ENCODE results near the gene KRT72. TPM values are rescaled to one million over a fixed set of nuclear protein-coding genes. Genes with fewer than 3 reads are reported as not detected.

KRT72 gene
- total and polyA plus RNA-seq, 4 donors = 0.14 to 0.17 (median 0.14) TPM; not detected in 1

DNA sequence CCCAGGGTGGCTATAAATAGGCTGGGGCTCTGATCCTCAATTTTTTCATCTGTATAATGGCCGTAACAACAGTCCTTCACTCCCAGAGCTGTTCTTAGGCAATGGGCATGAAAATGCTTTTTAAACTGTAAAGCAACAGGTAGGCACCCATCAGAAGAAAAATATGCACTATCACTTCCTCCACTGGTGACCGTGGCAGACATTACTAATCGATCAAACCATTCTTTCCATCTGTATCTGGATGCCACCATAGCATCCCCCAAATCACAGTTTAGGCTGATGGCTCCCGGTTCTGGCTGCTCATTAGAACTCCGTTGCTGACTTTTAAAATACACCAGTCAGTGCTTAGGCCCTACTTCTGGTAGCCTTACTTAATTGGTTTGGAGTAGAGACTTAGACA is 59.6 kb downstream of the KRT72 start:
- peaks cover 0 to 29% (median 6%) of the 10 kb centered on the region in 5 donors for H3K4me1 ChIP-seq (ENCODE audit: control insufficient read depth in 5 of 5, insufficient read depth in 5 of 5, low read length in 5 of 5)
- 89 to 91% methylated on average over 5 of the region's 5 CpGs for WGBS, 2 donors
- no peak overlapping the region for H3K27ac ChIP-seq (ENCODE audit: low read depth in 1 of 2, low read length in 1 of 2)
- H3K27me3 ChIP-seq (ENCODE audit: control insufficient read depth in 3 of 3, insufficient read depth in 3 of 3, low read length in 2 of 3) = no peaks in the 10 kb centered on the region
- ATAC-seq (ENCODE audit: insufficient read depth, low FRiP score) (no peak), DNase-seq (no peak)
- H3K9ac ChIP-seq (ENCODE audit: insufficient read depth in 1 of 2, low read length in 2 of 2) = no peak overlapping the region
- TF ChIP-seq CTCF (IDR thresholded peaks at IDR 0.05; ENCODE audit: control extremely low read depth, extremely low read depth) = no peak
- H3K36me3 ChIP-seq (ENCODE audit: control insufficient read depth in 4 of 4, insufficient read depth in 4 of 4, low read length in 4 of 4) = no peaks in the 10 kb centered on the region
- H3K4me3 ChIP-seq = no peak overlapping the region
- H3K9me3 ChIP-seq (ENCODE audit: control insufficient read depth in 4 of 4, insufficient read depth in 3 of 4, low read length in 3 of 4) = no peaks in the 10 kb centered on the region

- H3K36me3 ChIP-seq (ENCODE audit: control insufficient read depth in 4 of 4, insufficient read depth in 4 of 4, low read length in 4 of 4) = no peaks in the 10 kb centered on the region
- peaks cover 0 to 29% (median 6%) of the 10 kb centered on the region in 5 donors for H3K4me1 ChIP-seq (ENCODE audit: control insufficient read depth in 5 of 5, insufficient read depth in 5 of 5, low read length in 5 of 5)
- no peak overlapping the region for H3K27ac ChIP-seq (ENCODE audit: low read depth in 1 of 2, low read length in 1 of 2)
- no peaks in the 10 kb centered on the region for H3K9me3 ChIP-seq (ENCODE audit: control insufficient read depth in 4 of 4, insufficient read depth in 3 of 4, low read length in 3 of 4)
- ATAC-seq (ENCODE audit: insufficient read depth, low FRiP score) (no peak), DNase-seq (no peak)
- WGBS, 2 donors = 94% methylated on average over 7 of the region's 7 CpGs
- TF ChIP-seq CTCF (IDR thresholded peaks at IDR 0.05; ENCODE audit: control extremely low read depth, extremely low read depth) = no peak
- H3K4me3 ChIP-seq = no peak overlapping the region
- no peaks in the 10 kb centered on the region for H3K27me3 ChIP-seq (ENCODE audit: control insufficient read depth in 3 of 3, insufficient read depth in 3 of 3, low read length in 2 of 3)
- H3K9ac ChIP-seq (ENCODE audit: insufficient read depth in 1 of 2, low read length in 2 of 2) = no peak overlapping the region
Observed at GRCh38 chr12:52540531-52540930, 60.7 kb downstream of the KRT72 start.

GRCh38 chr12:52539821-52540173 is 61.5 kb downstream of the KRT72 start:
- Histone ChIP-seq H3K4me3 (no peak overlapping the region), H3K9ac (ENCODE audit: insufficient read depth in 1 of 2, low read length in 2 of 2) (no peak overlapping the region), H3K27me3 (ENCODE audit: control insufficient read depth in 3 of 3, insufficient read depth in 3 of 3, low read length in 2 of 3) (no peaks in the 10 kb centered on the region), H3K27ac (ENCODE audit: low read depth in 1 of 2, low read length in 1 of 2) (no peak overlapping the region), H3K36me3 (ENCODE audit: control insufficient read depth in 4 of 4, insufficient read depth in 4 of 4, low read length in 4 of 4) (no peaks in the 10 kb centered on the region), H3K4me1 (ENCODE audit: control insufficient read depth in 5 of 5, insufficient read depth in 5 of 5, low read length in 5 of 5) (peaks cover 0 to 29% (median 6%) of the 10 kb centered on the region in 5 donors), H3K9me3 (ENCODE audit: control insufficient read depth in 4 of 4, insufficient read depth in 3 of 4, low read length in 3 of 4) (no peaks in the 10 kb centered on the region)
- 87 to 93% methylated on average over 3 of the region's 3 CpGs for WGBS, 2 donors
- no peak for DNase-seq
- TF ChIP-seq CTCF (IDR thresholded peaks at IDR 0.05; ENCODE audit: control extremely low read depth, extremely low read depth) = no peak
- no peak for ATAC-seq (ENCODE audit: insufficient read depth, low FRiP score)

Measured in lung (tissue), 12 donors.